HCT116 (cell line): ENCODE measurements around the gene FAM110D. TPM values are rescaled to one million over a fixed set of nuclear protein-coding genes. Genes with fewer than 3 reads are reported as not detected.

ENCODE experiments used
- ATAC-seq: fragments of 200-7000 bp; cut with Tn5 transposase; 2 replicates; pipeline ENCODE4 v1.9.1; 2020; ENCODE audit warnings: mild to moderate bottlenecking, moderate library complexity
- BruUV-seq: library from RNA; stranded (reverse); fragments of 400-500 nt; replicated peaks from 2 replicates; lab custom pipeline; 2021; lab: Mats Ljungman, UMichigan
- CTCF ChIA-PET: fragments of 300-600 bp; sonication (Branson Sonifier 250); formaldehyde crosslinking; loops from one replicate; lab custom pipeline; 2021; ENCODE audit warnings: antibody characterized with exemption; lab: Charles Lee
- POLR2A ChIA-PET: fragments of 300-600, 350-600 bp; sonication (Branson Sonifier 250); formaldehyde crosslinking; loops from one replicate; lab custom pipeline; 2021; ENCODE audit warnings: antibody characterized with exemption; lab: Charles Lee
- RAD21 ChIA-PET, 2 experiments: fragments of 300-600 bp; sonication (Branson Sonifier 250); formaldehyde crosslinking; loops; one replicate each; lab custom pipeline; 2023; ENCODE audit warnings: low total read pairs in 2 of 2; ENCODE audit not compliant: uncharacterized antibody in 2 of 2, unreplicated experiment in 2 of 2, low non-redundant PET in 1 of 2; lab: Charles Lee
- DNase-seq: peaks from one replicate; pipeline ENCODE4 v3.0.0-alpha.2; 2010; ENCODE audit warnings: low read depth, low spot score
- H2AFZ ChIP-seq: fragments of 200-600 bp; shearing (Covaris generic), sonication (generic); 2 replicates; pipeline ENCODE4 v1.6.1; 2017; ENCODE audit warnings: low read depth, mixed run types, mixed read lengths, antibody characterized with exemption, low read length; ENCODE audit not compliant: poor library complexity, severe bottlenecking
- H3K27ac ChIP-seq: 2 replicates; pipeline ENCODE4 v1.5.1; 2012; ENCODE audit warnings: low read depth, low read length
- H3K27me3 ChIP-seq: fragments of 200-600 bp; sonication (generic); 2 replicates; pipeline ENCODE4 v1.6.1; 2016; ENCODE audit warnings: mixed run types, low read length, mixed read lengths; ENCODE audit not compliant: insufficient read depth
- H3K36me3 ChIP-seq, 2 experiments: fragments of 200-500 bp in 1 of 2; fragments of 200-600 bp in 1 of 2; sonication (Bioruptor generic) in 1 of 2; sonication (generic) in 1 of 2; 2 replicates each; pipeline versions ENCODE4 v1.5.1 to v1.6.1; 2014 to 2016; ENCODE audit warnings: low read length in 2 of 2, inconsistent platforms in 1 of 2, mixed read lengths in 1 of 2, mixed run types in 1 of 2; ENCODE audit not compliant: insufficient read depth in 2 of 2, control insufficient read depth in 1 of 2
- H3K4me1 ChIP-seq, 2 experiments: fragments of 200-600 bp in 1 of 2; sonication (generic) in 1 of 2; 2 replicates each; pipeline versions ENCODE4 v1.5.1 to v1.6.1; 2012 to 2017; ENCODE audit warnings: low read length in 2 of 2, inconsistent platforms in 1 of 2, mild to moderate bottlenecking in 1 of 2, mixed read lengths in 1 of 2, mixed run types in 1 of 2, moderate library complexity in 1 of 2; ENCODE audit not compliant: insufficient read depth in 2 of 2, control insufficient read depth in 1 of 2
- H3K4me2 ChIP-seq: fragments of 200-600 bp; sonication (generic); 2 replicates; pipeline ENCODE4 v1.6.1; 2017; ENCODE audit warnings: mixed run types, low read length, mixed read lengths
- H3K4me3 ChIP-seq, 2 experiments: fragments of 200-600 bp in 1 of 2; sonication (generic) in 1 of 2; replicated peaks in 1 of 2; 2 replicates each; pipeline ENCODE4 v1.5.1; 2011 to 2016; ENCODE audit warnings: low read length in 2 of 2, control low read depth in 1 of 2, low read depth in 1 of 2, mild to moderate bottlenecking in 1 of 2, mixed read lengths in 1 of 2, mixed run types in 1 of 2
- H3K79me2 ChIP-seq: fragments of 200-600 bp; sonication (generic); 2 replicates; pipeline ENCODE4 v1.6.1; 2017; ENCODE audit warnings: mild to moderate bottlenecking, mixed run types, low read length, moderate library complexity, mixed read lengths; ENCODE audit not compliant: insufficient read depth
- H3K9ac ChIP-seq: fragments of 200-600 bp; sonication (generic); 2 replicates; pipeline ENCODE4 v1.6.1; 2016; ENCODE audit warnings: low read length, mixed read lengths
- H3K9me2 ChIP-seq: fragments of 200-600 bp; sonication (generic), shearing (Covaris generic); 2 replicates; pipeline ENCODE4 v1.6.1; 2017; ENCODE audit warnings: mixed run types, mild to moderate bottlenecking, moderate library complexity; ENCODE audit not compliant: insufficient read depth
- H3K9me3 ChIP-seq, 2 experiments: fragments of 200-500 bp in 1 of 2; fragments of 200-600 bp in 1 of 2; sonication (Bioruptor generic) in 1 of 2; sonication (generic) in 1 of 2; 2 replicates each; pipeline ENCODE4 v1.6.1; 2014 to 2017; ENCODE audit warnings: low read length in 2 of 2, mixed read lengths in 2 of 2, inconsistent platforms in 1 of 2, low read depth in 1 of 2, mild to moderate bottlenecking in 1 of 2, mixed run types in 1 of 2, moderate library complexity in 1 of 2; ENCODE audit not compliant: control insufficient read depth in 1 of 2, insufficient read depth in 1 of 2
- H4K20me1 ChIP-seq: fragments of 200-600 bp; sonication (generic), shearing (Covaris generic); 2 replicates; pipeline ENCODE4 v1.6.1; 2017; ENCODE audit warnings: mixed run types, mild to moderate bottlenecking, moderate library complexity; ENCODE audit not compliant: insufficient read depth
- CBX3 ChIP-seq: IDR thresholded peaks from 2 replicates; pipeline ENCODE4 v1.6.1; 2012; ENCODE audit warnings: low read depth
- CEBPB ChIP-seq: IDR thresholded peaks from 2 replicates; pipeline ENCODE4 v1.6.1; 2012; ENCODE audit warnings: low read depth
- EGR1 ChIP-seq: IDR thresholded peaks from 2 replicates; pipeline ENCODE4 v1.6.1; 2012; ENCODE audit warnings: low read depth
- ELF1 ChIP-seq: IDR thresholded peaks from 2 replicates; pipeline ENCODE4 v1.6.1; 2012; ENCODE audit warnings: low read depth, borderline replicate concordance
- EZH2 ChIP-seq: fragments of 200-600 bp; sonication (generic); IDR thresholded peaks from 2 replicates; pipeline ENCODE4 v1.6.1; 2017; ENCODE audit warnings: antibody characterized with exemption, mixed run types
- FOSL1 ChIP-seq: IDR thresholded peaks from 2 replicates; pipeline ENCODE4 v1.6.1; 2012; ENCODE audit warnings: low read depth
- JUND ChIP-seq: IDR thresholded peaks from 2 replicates; pipeline ENCODE4 v1.6.1; 2012
- POLR2A ChIP-seq: IDR thresholded peaks from 2 replicates; pipeline ENCODE4 v1.7.0; 2011; ENCODE audit warnings: borderline replicate concordance; ENCODE audit not compliant: insufficient read depth, insufficient read length; ENCODE audit errors: extremely low read depth
- RAD21 ChIP-seq: IDR thresholded peaks from 2 replicates; pipeline ENCODE4 v1.6.1; 2012; ENCODE audit warnings: low read depth, mild to moderate bottlenecking
- SIN3A ChIP-seq: IDR thresholded peaks from 2 replicates; pipeline ENCODE4 v1.6.1; 2012; ENCODE audit warnings: low read depth
- SP1 ChIP-seq: IDR thresholded peaks from 2 replicates; pipeline ENCODE4 v1.6.1; 2012; ENCODE audit warnings: low read depth
- SRF ChIP-seq: IDR thresholded peaks from 2 replicates; pipeline ENCODE4 v1.6.1; 2012; ENCODE audit warnings: low read depth
- TCF7L2 ChIP-seq: IDR thresholded peaks from 2 replicates; pipeline ENCODE4 v1.7.0; 2011; ENCODE audit warnings: borderline replicate concordance, inconsistent platforms; ENCODE audit not compliant: insufficient read depth, insufficient read length; ENCODE audit errors: extremely low read depth
- YY1 ChIP-seq: IDR thresholded peaks from 2 replicates; pipeline ENCODE4 v1.6.1; 2011; ENCODE audit warnings: low read length, low read depth, moderate library complexity, mild to moderate bottlenecking; ENCODE audit not compliant: insufficient replicate concordance; ENCODE audit errors: extremely low read depth
- ZBTB33 ChIP-seq: IDR thresholded peaks from 2 replicates; pipeline ENCODE4 v1.6.1; 2011; ENCODE audit warnings: mild to moderate bottlenecking, low read length, moderate library complexity; ENCODE audit not compliant: insufficient replicate concordance; ENCODE audit errors: extremely low read depth
- ZNF274 ChIP-seq: fragments of 200-500 bp; sonication (Bioruptor generic); IDR thresholded peaks from 2 replicates; pipeline ENCODE4 v1.6.1; 2014; ENCODE audit warnings: mild to moderate bottlenecking, low read depth, low read length, inconsistent platforms
- intact Hi-C: fragments of 100-400 bp; cut with micrococcal nuclease; formaldehyde crosslinking; loops from 2 replicates; pipeline ENCODE4 v1.10.0; 2022
- total RNA-seq: library from RNA; stranded (reverse); gene quantifications from one replicate; pipeline ENCODE4 v1.2.1, GENCODE V29; 2021; ENCODE audit not compliant: unreplicated experiment
- TF ChIP-seq, protein P1 (sequence below): IDR thresholded peaks from 2 replicates; pipeline ENCODE4 v1.6.1; 2012
- TF ChIP-seq, protein P2 (sequence below), 3 experiments: fragments of 200-600 bp in 1 of 3; sonication (generic) in 1 of 3; IDR thresholded peaks in 2 of 3; conservative IDR thresholded peaks in 1 of 3; 2 replicates each; pipeline ENCODE4 v1.5.1; 2012 to 2017; ENCODE audit warnings: low read depth in 2 of 3, low read length in 2 of 3, antibody characterized with exemption in 1 of 3, borderline replicate concordance in 1 of 3, control low read depth in 1 of 3, mild to moderate bottlenecking in 1 of 3, mixed read lengths in 1 of 3, mixed run types in 1 of 3, moderate library complexity in 1 of 3; ENCODE audit not compliant: insufficient read depth in 1 of 3

FAM110D gene
- total RNA-seq, 1 experiment from 2014 or later = 0.34 TPM

- TF ChIP-seq ZBTB33 = no peak
- no peak for TF ChIP-seq YY1
- TF ChIP-seq SP1 = no peak
- TF ChIP-seq EZH2 = no peak
- TF ChIP-seq FOSL1 = no peak
- TF ChIP-seq POLR2A = no peak
- no peak for TF ChIP-seq ZNF274
Observed at GRCh38 chr1:26148887-26149286, 10.0 kb upstream of the FAM110D start (continued).

DNA sequence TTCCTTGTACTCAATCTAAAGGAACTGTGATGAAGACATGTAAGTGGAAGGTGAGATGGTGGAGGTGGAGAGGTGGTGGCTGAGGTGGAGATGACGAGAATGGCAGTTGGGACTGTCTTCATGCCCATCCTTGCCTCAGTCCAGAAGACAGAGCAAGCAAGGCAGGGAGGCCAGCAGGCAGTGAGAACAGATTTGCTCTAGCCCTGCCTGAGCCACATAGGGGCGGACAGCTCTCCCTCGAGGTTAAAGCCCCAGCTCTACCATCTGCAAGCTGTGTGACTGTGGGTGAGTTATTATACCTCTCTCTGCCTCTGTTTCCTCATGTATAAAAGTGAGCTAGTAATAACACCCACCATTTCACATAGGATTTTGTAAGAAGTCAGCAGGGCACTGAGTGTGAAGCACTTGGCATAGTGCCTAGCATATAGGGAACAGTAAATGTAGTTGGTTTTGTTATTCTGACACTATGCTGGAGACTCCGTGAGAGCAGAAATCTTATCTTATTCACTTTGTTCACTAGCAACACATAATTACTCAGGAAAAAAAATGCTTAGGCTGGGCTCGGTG, 4.8 kb upstream of the FAM110D start:
- BruUV-seq = no TSS peak
- ATAC-seq (no peak), DNase-seq (no peak)
- peaks cover 9 to 22% of the 10 kb centered on the region in 2 experiments for H3K4me1 ChIP-seq
- ChIA-PET POLR2A (no interaction called here), RAD21 (no interaction called here), CTCF (interaction anchor here (1.4 to 1.8 kb wide), 2 partner anchors 9 to 16 kb away, joined by 5 to 11 read pairs; partner anchors contain the start of gene ZNF593)
- no peaks in the 10 kb centered on the region for H4K20me1 ChIP-seq
- no peak overlapping the region for H2AFZ ChIP-seq
- H3K9me3 ChIP-seq = no peaks in the 10 kb centered on the region
- H3K79me2 ChIP-seq = no peaks in the 10 kb centered on the region
- no peaks in the 10 kb centered on the region for H3K9me2 ChIP-seq
- H3K4me3 ChIP-seq = no peak overlapping the region
- no peaks in the 10 kb centered on the region for H3K36me3 ChIP-seq
- H3K27ac ChIP-seq = no peak overlapping the region
- H3K27me3 ChIP-seq = no peaks in the 10 kb centered on the region
- TF ChIP-seq SIN3A = no peak
- TF ChIP-seq JUND = no peak
- TF ChIP-seq CEBPB = no peak
- no peak for TF ChIP-seq SRF
- TF ChIP-seq RAD21 = no peak
- no peak for TF ChIP-seq YY1
- TF ChIP-seq, protein P1, sequence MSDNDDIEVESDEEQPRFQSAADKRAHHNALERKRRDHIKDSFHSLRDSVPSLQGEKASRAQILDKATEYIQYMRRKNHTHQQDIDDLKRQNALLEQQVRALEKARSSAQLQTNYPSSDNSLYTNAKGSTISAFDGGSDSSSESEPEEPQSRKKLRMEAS = no peak
- TF ChIP-seq EGR1 = no peak
- no peak for TF ChIP-seq CBX3
- no peak for TF ChIP-seq ZNF274
- no peak for TF ChIP-seq TCF7L2
- no peak for TF ChIP-seq ELF1
- TF ChIP-seq, protein P2, sequence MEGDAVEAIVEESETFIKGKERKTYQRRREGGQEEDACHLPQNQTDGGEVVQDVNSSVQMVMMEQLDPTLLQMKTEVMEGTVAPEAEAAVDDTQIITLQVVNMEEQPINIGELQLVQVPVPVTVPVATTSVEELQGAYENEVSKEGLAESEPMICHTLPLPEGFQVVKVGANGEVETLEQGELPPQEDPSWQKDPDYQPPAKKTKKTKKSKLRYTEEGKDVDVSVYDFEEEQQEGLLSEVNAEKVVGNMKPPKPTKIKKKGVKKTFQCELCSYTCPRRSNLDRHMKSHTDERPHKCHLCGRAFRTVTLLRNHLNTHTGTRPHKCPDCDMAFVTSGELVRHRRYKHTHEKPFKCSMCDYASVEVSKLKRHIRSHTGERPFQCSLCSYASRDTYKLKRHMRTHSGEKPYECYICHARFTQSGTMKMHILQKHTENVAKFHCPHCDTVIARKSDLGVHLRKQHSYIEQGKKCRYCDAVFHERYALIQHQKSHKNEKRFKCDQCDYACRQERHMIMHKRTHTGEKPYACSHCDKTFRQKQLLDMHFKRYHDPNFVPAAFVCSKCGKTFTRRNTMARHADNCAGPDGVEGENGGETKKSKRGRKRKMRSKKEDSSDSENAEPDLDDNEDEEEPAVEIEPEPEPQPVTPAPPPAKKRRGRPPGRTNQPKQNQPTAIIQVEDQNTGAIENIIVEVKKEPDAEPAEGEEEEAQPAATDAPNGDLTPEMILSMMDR (IDR thresholded peaks at IDR 0.05 in 2 of 3, conservative IDR thresholded peaks at IDR 0.05 in 1 of 3; ENCODE audit: borderline replicate concordance in 1 of 3, insufficient read depth in 1 of 3, low read depth in 2 of 3, low read length in 2 of 3) = no peak
- intact Hi-C loops = no loop called here
- no peak overlapping the region for H3K4me2 ChIP-seq
- H3K9ac ChIP-seq = no peak overlapping the region
